Measurements from ENCODE around the gene PPP1R14B.
"Not testable (repeated sequence)": the region's sequence is repeated elsewhere in the genome, so short reads cannot be mapped to it uniquely, and the experiment has no call there.

The PPP1R14B gene

GRCh38 chr11:64246621-64246870, 197 bp downstream of the PPP1R14B start:
- in situ Hi-C loops (cut with MboI; ENCODE audit: low sequenced_read_pairs), result not testable (repeated sequence)

GRCh38 chr11:64245797-64246620, 734 bp downstream of the PPP1R14B start:
- in situ Hi-C loops (cut with MboI; ENCODE audit: low sequenced_read_pairs), result no loop called here

GRCh38 chr11:64245401-64245796, 1.3 kb downstream of the PPP1R14B start:
- in situ Hi-C loops (cut with MboI; ENCODE audit: low sequenced_read_pairs), result no loop called here

- in situ Hi-C loops (cut with MboI; ENCODE audit: low sequenced_read_pairs), result no loop called here
Measured at GRCh38 chr11:64244966-64245365, 1.8 kb downstream of the PPP1R14B start.

GRCh38 chr11:64244107-64244506, 2.6 kb downstream of the PPP1R14B start:
- in situ Hi-C loops (cut with MboI; ENCODE audit: low sequenced_read_pairs), result no loop called here

- in situ Hi-C loops (cut with MboI; ENCODE audit: low sequenced_read_pairs), result no loop called here
Measured at GRCh38 chr11:64243236-64243854, 3.4 kb downstream of the PPP1R14B start.

- in situ Hi-C loops (cut with MboI; ENCODE audit: low sequenced_read_pairs), result no loop called here
Measured at GRCh38 chr11:64241491-64242374, 5.0 kb downstream of the PPP1R14B start.

GRCh38 chr11:64241241-64241490, 5.6 kb downstream of the PPP1R14B start:
- in situ Hi-C loops (cut with MboI; ENCODE audit: low sequenced_read_pairs), result no loop called here

- in situ Hi-C loops (cut with MboI; ENCODE audit: low sequenced_read_pairs), result no loop called here
Measured at GRCh38 chr11:64240435-64241240, 6.1 kb downstream of the PPP1R14B start, which contains the start of gene FKBP2. FKBP2 (plus strand) TSS chr11:64241095; CDS start chr11:64242388, 1,293 bp downstream.

- in situ Hi-C loops (cut with MboI; ENCODE audit: low sequenced_read_pairs), result no loop called here
Measured at GRCh38 chr11:64239662-64240434, 6.9 kb downstream of the PPP1R14B start.

GRCh38 chr11:64238999-64239398, 7.7 kb downstream of the PPP1R14B start:
- in situ Hi-C loops (cut with MboI; ENCODE audit: low sequenced_read_pairs), result no loop called here

GRCh38 chr11:64238076-64238475, 8.7 kb downstream of the PPP1R14B start:
- in situ Hi-C loops (cut with MboI; ENCODE audit: low sequenced_read_pairs), result no loop called here

GRCh38 chr11:64237484-64237951, 9.2 kb downstream of the PPP1R14B start:
- in situ Hi-C loops (cut with MboI; ENCODE audit: low sequenced_read_pairs), result no loop called here

- in situ Hi-C loops (cut with MboI; ENCODE audit: low sequenced_read_pairs), result no loop called here
Measured at GRCh38 chr11:64235437-64236161, 11.1 kb downstream of the PPP1R14B start.

GRCh38 chr11:64234647-64235379, 11.9 kb downstream of the PPP1R14B start:
- in situ Hi-C loops (cut with MboI; ENCODE audit: low sequenced_read_pairs), result no loop called here

- in situ Hi-C loops (cut with MboI; ENCODE audit: low sequenced_read_pairs), result no loop called here
Measured at GRCh38 chr11:64233913-64234586, 12.7 kb downstream of the PPP1R14B start, which contains the start of gene VEGFB. VEGFB (plus strand) TSS chr11:64234584; CDS start chr11:64234834, 250 bp downstream.

- in situ Hi-C loops (cut with MboI; ENCODE audit: low sequenced_read_pairs), result no loop called here
Measured at GRCh38 chr11:64232967-64233315, 13.8 kb downstream of the PPP1R14B start.
